Measurements from ENCODE around the gene ZBTB7C.

DNA sequence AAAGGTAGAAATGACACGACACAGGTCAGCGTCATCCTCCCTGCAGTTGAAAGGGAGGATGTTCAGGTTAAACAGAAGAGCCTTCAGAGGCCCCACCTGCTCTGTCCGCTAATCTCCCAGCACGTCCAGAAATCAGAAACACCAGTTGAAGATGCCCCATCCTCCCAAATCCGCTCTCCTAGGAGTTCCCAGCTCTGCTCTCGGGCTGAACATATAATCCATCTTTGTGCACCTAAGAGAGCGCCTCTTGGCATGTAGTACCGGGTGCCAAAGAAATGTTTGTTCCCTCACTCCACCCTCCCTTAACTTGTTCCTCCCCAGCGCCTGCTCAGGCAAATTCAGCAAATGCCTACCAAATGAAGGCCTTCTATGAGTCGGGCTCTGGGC, 333.5 kb downstream of the ZBTB7C start:
- TF ChIP-seq POLR2AphosphoS5 (IDR thresholded peaks at IDR 0.05; ENCODE audit: low read depth, low read length) (no peak), REST (IDR thresholded peaks at IDR 0.05; ENCODE audit: insufficient read depth in 1 of 2, low read depth in 2 of 2, low read length in 2 of 2) (no peak), SIN3A (IDR thresholded peaks at IDR 0.05; ENCODE audit: borderline replicate concordance, insufficient read depth, low read length) (no peak), TAF1 (IDR thresholded peaks at IDR 0.05; ENCODE audit: borderline replicate concordance, insufficient read depth, low read length) (no peak)
